22Rv1 (cell line): ENCODE data around the gene MAP3K7CL.

Experiments used
- CTCF ChIP-seq: fragments of 450-650 bp; IDR thresholded peaks from 2 replicates; pipeline ENCODE4 v1.5.1; 2017; ENCODE audit warnings: mild to moderate bottlenecking
- ZFX ChIP-seq: fragments of 450-650 bp; IDR thresholded peaks from 2 replicates; pipeline ENCODE4 v1.6.1; 2017; ENCODE audit warnings: antibody characterized with exemption, borderline replicate concordance

- TF ChIP-seq CTCF (no peak), ZFX (no peak)
Observed at GRCh38 chr21:29184037-29184436, 53.6 kb downstream of the MAP3K7CL start.
